HL-60 (cell line): ENCODE data around the gene SLC10A3.

Source experiments
- DNase-seq, 2 experiments: peaks; one replicate each; pipeline ENCODE4 v3.0.0-alpha.2; 2010 to 2020; ENCODE audit warnings: low read depth in 1 of 2, low spot score in 1 of 2
- H3K27ac ChIP-seq: fragments of 250-450 bp; sonication (Bioruptor Pico); replicated peaks from 2 replicates; pipeline ENCODE4 v1.5.1; 2020; ENCODE audit warnings: mild to moderate bottlenecking, moderate library complexity
- H3K27me3 ChIP-seq: fragments of 250-450 bp; sonication (Bioruptor Pico); 2 replicates; pipeline ENCODE4 v1.5.1; 2021; ENCODE audit warnings: mild to moderate bottlenecking, moderate library complexity; ENCODE audit not compliant: insufficient read depth, poor library complexity, severe bottlenecking
- H3K4me3 ChIP-seq: replicated peaks from 2 replicates; pipeline ENCODE4 v1.5.1; 2011; ENCODE audit warnings: mild to moderate bottlenecking, control low read depth, low read length; ENCODE audit not compliant: insufficient read depth
- CTCF ChIP-seq: IDR thresholded peaks from one replicate; pipeline ENCODE4 v1.5.1; 2011; ENCODE audit warnings: low read length, control low read depth, inconsistent platforms; ENCODE audit not compliant: insufficient read depth
- GABPA ChIP-seq: IDR thresholded peaks from 2 replicates; pipeline ENCODE4 v1.6.1; 2012; ENCODE audit warnings: low read depth
- POLR2AphosphoS5 ChIP-seq: IDR thresholded peaks from 2 replicates; pipeline ENCODE4 v1.6.1; 2012; ENCODE audit warnings: low read depth
- REST ChIP-seq: IDR thresholded peaks from 2 replicates; pipeline ENCODE4 v1.6.1; 2012; ENCODE audit warnings: low read depth; ENCODE audit not compliant: insufficient replicate concordance
- SPI1 ChIP-seq: IDR thresholded peaks from 2 replicates; pipeline ENCODE4 v1.6.1; 2012; ENCODE audit warnings: low read depth, mild to moderate bottlenecking, borderline replicate concordance

The SLC10A3 gene

GRCh38 chrX:154443479-154443910 is 46.9 kb downstream of the SLC10A3 start:
- no peak for DNase-seq
- H3K4me3 ChIP-seq, result peak overlapping the region; percentile 42
- H3K27me3 ChIP-seq, result no peaks in the 10 kb centered on the region
- TF ChIP-seq SPI1 (no peak), REST (no peak), POLR2AphosphoS5 (no peak), CTCF (no peak), GABPA (no peak)
- H3K27ac ChIP-seq, result no peak overlapping the region

GRCh38 chrX:154441984-154442707 is 48.3 kb downstream of the SLC10A3 start:
- no peaks in the 10 kb centered on the region for H3K27me3 ChIP-seq
- TF ChIP-seq GABPA (no peak), CTCF (no peak), POLR2AphosphoS5 (no peak), REST (no peak), SPI1 (no peak)
- DNase-seq, result no peak
- no peak overlapping the region for H3K4me3 ChIP-seq
- H3K27ac ChIP-seq, result no peak overlapping the region

- Histone ChIP-seq H3K27me3 (no peaks in the 10 kb centered on the region), H3K27ac (no peak overlapping the region), H3K4me3 (no peak overlapping the region)
- DNase-seq, result no peak
- TF ChIP-seq CTCF (no peak), SPI1 (no peak), GABPA (no peak)
Observed at GRCh38 chrX:154441564-154441963, 48.9 kb downstream of the SLC10A3 start.
